AML-193 (cell line): ENCODE data around the gene THRB.

Experiments
- DNase-seq, 2 experiments: peaks; one replicate each; lab custom pipeline; 2025; lab: John Stamatoyannopoulos, UW

Gene THRB

GRCh38 chr3:24306518-24306917 lies 188.1 kb downstream of the THRB start:
- no peak for DNase-seq

- DNase-seq = no peak
Observed at GRCh38 chr3:24305795-24306467, 188.7 kb downstream of the THRB start.

GRCh38 chr3:24303057-24303754 lies 191.4 kb downstream of the THRB start:
- no peak for DNase-seq

GRCh38 chr3:24302396-24302795 lies 192.3 kb downstream of the THRB start:
- no peak for DNase-seq

- DNase-seq = no peak
Observed at GRCh38 chr3:24300949-24301348, 193.7 kb downstream of the THRB start.

- no peak for DNase-seq
Observed at GRCh38 chr3:24299806-24300626, 194.6 kb downstream of the THRB start.

GRCh38 chr3:24299246-24299805 lies 195.3 kb downstream of the THRB start:
- no peak for DNase-seq

GRCh38 chr3:24296441-24297205 lies 198.0 kb downstream of the THRB start:
- DNase-seq = no peak

- DNase-seq = no peak
Observed at GRCh38 chr3:24294150-24294549, 200.5 kb downstream of the THRB start.

GRCh38 chr3:24291646-24292045 lies 203.0 kb downstream of the THRB start:
- DNase-seq = no peak

GRCh38 chr3:24290596-24290995 lies 204.1 kb downstream of the THRB start:
- DNase-seq = no peak

- no peak for DNase-seq
Observed at GRCh38 chr3:24288496-24289236, 206.0 kb downstream of the THRB start.

GRCh38 chr3:24287755-24288450 lies 206.7 kb downstream of the THRB start:
- DNase-seq = no peak

GRCh38 chr3:24286405-24286804 lies 208.2 kb downstream of the THRB start:
- DNase-seq = no peak

GRCh38 chr3:24278543-24278942 lies 216.1 kb downstream of the THRB start:
- DNase-seq = no peak

- DNase-seq = no peak
Observed at GRCh38 chr3:24273491-24273890, 221.2 kb downstream of the THRB start.

- no peak for DNase-seq
Observed at GRCh38 chr3:24272875-24273274, 221.8 kb downstream of the THRB start.

GRCh38 chr3:24272408-24272807 lies 222.2 kb downstream of the THRB start:
- no peak for DNase-seq

- DNase-seq = no peak
Observed at GRCh38 chr3:24271228-24271627, 223.4 kb downstream of the THRB start.

GRCh38 chr3:24270744-24271143 lies 223.9 kb downstream of the THRB start:
- no peak for DNase-seq
